Measurements from ENCODE around the gene APLP2.

- no peak for TF ChIP-seq CTCF (IDR thresholded peaks at IDR 0.05)
- no peak for TF ChIP-seq POLR2A (IDR thresholded peaks at IDR 0.05)
Measured at GRCh38 chr11:130085671-130086290, 16.1 kb downstream of the APLP2 start.
